T-helper 1 cell treated with Interleukin-12 subunit alpha and Interleukin-12 subunit beta and Interleukin-4 antibody, amounts not matched to agents 30 μg/mL and 1 μg/mL, for 36 hours (primary cell): Measurements from ENCODE around the gene TMEM231.

Experiments
- H3K27ac Mint-ChIP-seq: one replicate; pipeline ENCODE4 v1.8.0; 2021; ENCODE audit warnings: mild to moderate bottlenecking, mixed read lengths
- H3K27me3 Mint-ChIP-seq: one replicate; pipeline ENCODE4 v1.8.0; 2021; ENCODE audit warnings: low read depth, mixed read lengths
- H3K36me3 Mint-ChIP-seq: one replicate; pipeline ENCODE4 v1.8.0; 2021; ENCODE audit warnings: low read depth, mixed read lengths
- H3K4me1 Mint-ChIP-seq: one replicate; pipeline ENCODE4 v1.8.0; 2021; ENCODE audit warnings: low read depth, mixed read lengths
- H3K4me3 Mint-ChIP-seq: one replicate; pipeline ENCODE4 v1.8.0; 2021; ENCODE audit warnings: mild to moderate bottlenecking, moderate library complexity, mixed read lengths
- H3K9me3 Mint-ChIP-seq: one replicate; pipeline ENCODE4 v1.8.0; 2021; ENCODE audit warnings: mixed read lengths

Gene TMEM231

GRCh38 chr16:75576384-75576811 lies 20.3 kb upstream of the TMEM231 start:
- H3K27ac Mint-ChIP-seq: no peak overlapping the region
- H3K36me3 Mint-ChIP-seq: peaks cover 46% of the 10 kb centered on the region
- H3K4me1 Mint-ChIP-seq: peaks cover 11% of the 10 kb centered on the region

GRCh38 chr16:75575958-75576357 lies 19.9 kb upstream of the TMEM231 start:
- Mint-ChIP-seq H3K4me1 (peaks cover 11% of the 10 kb centered on the region), H3K27ac (no peak overlapping the region), H3K4me3 (no peak overlapping the region), H3K9me3 (no peaks in the 10 kb centered on the region), H3K36me3 (peaks cover 48% of the 10 kb centered on the region), H3K27me3 (no peaks in the 10 kb centered on the region)

More at GRCh38 chr16:75576384-75576811, 20.3 kb upstream of the TMEM231 start:
- H3K9me3 Mint-ChIP-seq: no peaks in the 10 kb centered on the region
- no peak overlapping the region for H3K4me3 Mint-ChIP-seq
- H3K27me3 Mint-ChIP-seq: no peaks in the 10 kb centered on the region

GRCh38 chr16:75573955-75574354 lies 17.9 kb upstream of the TMEM231 start:
- H3K4me1 Mint-ChIP-seq: peaks cover 18% of the 10 kb centered on the region
- no peak overlapping the region for H3K4me3 Mint-ChIP-seq
- no peak overlapping the region for H3K27ac Mint-ChIP-seq
- peaks cover 47% of the 10 kb centered on the region for H3K36me3 Mint-ChIP-seq
- H3K27me3 Mint-ChIP-seq: no peaks in the 10 kb centered on the region
- no peaks in the 10 kb centered on the region for H3K9me3 Mint-ChIP-seq

GRCh38 chr16:75572864-75573542 lies 17.0 kb upstream of the TMEM231 start:
- Mint-ChIP-seq H3K9me3 (no peaks in the 10 kb centered on the region), H3K27me3 (no peaks in the 10 kb centered on the region), H3K4me3 (no peak overlapping the region), H3K27ac (no peak overlapping the region), H3K36me3 (peaks cover 42% of the 10 kb centered on the region), H3K4me1 (peaks cover 15% of the 10 kb centered on the region)

- Mint-ChIP-seq H3K27ac (no peak overlapping the region), H3K27me3 (no peaks in the 10 kb centered on the region), H3K36me3 (peaks cover 28% of the 10 kb centered on the region), H3K4me1 (peaks cover 18% of the 10 kb centered on the region), H3K9me3 (no peaks in the 10 kb centered on the region), H3K4me3 (no peak overlapping the region)
Observed at GRCh38 chr16:75570396-75571065, 14.5 kb upstream of the TMEM231 start.

DNA sequence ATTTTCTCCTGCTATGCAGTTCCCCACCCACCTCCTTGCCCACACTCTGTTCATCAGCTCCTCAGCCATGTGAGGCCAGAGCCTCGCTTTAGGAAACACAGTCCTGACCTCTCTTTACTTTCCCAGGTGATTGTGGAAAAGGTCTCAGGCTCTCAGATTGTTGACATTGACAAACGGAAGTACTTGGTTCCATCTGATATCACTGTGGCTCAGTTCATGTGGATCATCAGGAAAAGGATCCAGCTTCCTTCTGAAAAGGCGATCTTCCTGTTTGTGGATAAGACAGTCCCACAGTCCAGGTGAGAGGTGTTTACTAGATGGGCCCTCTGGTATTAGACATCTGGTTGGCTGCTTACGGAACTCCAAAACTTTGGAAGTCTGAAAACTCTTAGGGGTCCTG lies 11.9 kb upstream of the TMEM231 start:
- Mint-ChIP-seq H3K36me3 (peaks cover 20% of the 10 kb centered on the region), H3K4me1 (peaks cover 24% of the 10 kb centered on the region)

GRCh38 chr16:75566758-75567255 lies 10.8 kb upstream of the TMEM231 start:
- peak overlapping the region; percentile 79 for H3K4me3 Mint-ChIP-seq
- H3K36me3 Mint-ChIP-seq: peaks cover 14% of the 10 kb centered on the region
- H3K27me3 Mint-ChIP-seq: peaks cover 14% of the 10 kb centered on the region
- H3K4me1 Mint-ChIP-seq: peaks cover 24% of the 10 kb centered on the region
- no peaks in the 10 kb centered on the region for H3K9me3 Mint-ChIP-seq
- peak overlapping the region; percentile 81 for H3K27ac Mint-ChIP-seq

More for the DNA sequence above, 11.9 kb upstream of the TMEM231 start:
- Mint-ChIP-seq H3K9me3 (no peaks in the 10 kb centered on the region), H3K27ac (no peak overlapping the region), H3K4me3 (peak overlapping the region; percentile 79), H3K27me3 (peaks cover 8% of the 10 kb centered on the region)

DNA sequence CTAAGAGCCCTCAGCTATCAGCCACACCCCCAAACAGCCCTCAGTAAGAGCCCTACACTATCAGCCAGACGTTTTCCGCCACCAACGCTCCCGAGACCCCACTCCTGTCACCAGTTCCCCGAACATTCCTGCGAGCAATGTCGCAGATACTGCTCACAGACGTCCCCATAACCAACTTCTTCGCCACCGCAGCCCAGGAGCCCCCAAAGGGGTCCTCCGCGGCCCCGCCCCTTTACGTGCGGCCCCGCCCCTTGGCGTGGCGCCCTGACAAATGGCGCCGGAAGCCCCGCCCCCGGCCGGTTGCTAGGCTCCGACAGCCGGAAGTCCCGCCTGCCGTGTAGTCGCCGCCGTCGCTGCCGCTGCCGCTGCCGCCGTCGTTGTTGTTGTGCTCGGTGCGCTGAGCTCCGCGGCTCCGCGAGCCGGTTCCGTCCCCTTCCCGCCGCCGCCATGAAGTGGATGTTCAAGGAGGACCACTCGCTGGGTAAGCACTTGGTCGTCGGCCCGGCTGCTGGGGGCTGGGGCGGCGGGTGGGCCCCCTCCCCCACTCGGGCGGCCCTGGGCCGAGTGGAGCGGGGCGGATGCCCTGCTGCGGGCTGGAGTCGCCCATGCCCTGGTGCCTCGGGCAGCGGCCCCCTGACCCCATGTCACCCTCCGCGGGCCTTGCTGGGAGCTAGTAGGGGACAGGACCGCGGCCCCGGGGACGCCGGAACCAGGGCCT lies 10.1 kb upstream of the TMEM231 start, which contains the start of gene GABARAPL2:
TSS of gene GABARAPL2 (plus strand) at position 340 of the 718 bp plus-strand sequence. CDS start at position 448, 108 bp downstream.
- Mint-ChIP-seq H3K9me3 (no peaks in the 10 kb centered on the region), H3K4me3 (peak within 1 kb of the TSS; percentile 85), H3K27ac (peak within 1 kb of the TSS; percentile 86), H3K27me3 (peaks cover 14% of the 10 kb centered on the region), H3K36me3 (peaks cover 10% of the 10 kb centered on the region), H3K4me1 (peaks cover 24% of the 10 kb centered on the region)

- Mint-ChIP-seq H3K27me3 (peaks cover 14% of the 10 kb centered on the region), H3K4me1 (peaks cover 24% of the 10 kb centered on the region), H3K4me3 (peak overlapping the region; percentile 85), H3K36me3 (peaks cover 9% of the 10 kb centered on the region), H3K9me3 (no peaks in the 10 kb centered on the region), H3K27ac (peak overlapping the region; percentile 86)
Observed at GRCh38 chr16:75565640-75566039, 9.6 kb upstream of the TMEM231 start.

DNA sequence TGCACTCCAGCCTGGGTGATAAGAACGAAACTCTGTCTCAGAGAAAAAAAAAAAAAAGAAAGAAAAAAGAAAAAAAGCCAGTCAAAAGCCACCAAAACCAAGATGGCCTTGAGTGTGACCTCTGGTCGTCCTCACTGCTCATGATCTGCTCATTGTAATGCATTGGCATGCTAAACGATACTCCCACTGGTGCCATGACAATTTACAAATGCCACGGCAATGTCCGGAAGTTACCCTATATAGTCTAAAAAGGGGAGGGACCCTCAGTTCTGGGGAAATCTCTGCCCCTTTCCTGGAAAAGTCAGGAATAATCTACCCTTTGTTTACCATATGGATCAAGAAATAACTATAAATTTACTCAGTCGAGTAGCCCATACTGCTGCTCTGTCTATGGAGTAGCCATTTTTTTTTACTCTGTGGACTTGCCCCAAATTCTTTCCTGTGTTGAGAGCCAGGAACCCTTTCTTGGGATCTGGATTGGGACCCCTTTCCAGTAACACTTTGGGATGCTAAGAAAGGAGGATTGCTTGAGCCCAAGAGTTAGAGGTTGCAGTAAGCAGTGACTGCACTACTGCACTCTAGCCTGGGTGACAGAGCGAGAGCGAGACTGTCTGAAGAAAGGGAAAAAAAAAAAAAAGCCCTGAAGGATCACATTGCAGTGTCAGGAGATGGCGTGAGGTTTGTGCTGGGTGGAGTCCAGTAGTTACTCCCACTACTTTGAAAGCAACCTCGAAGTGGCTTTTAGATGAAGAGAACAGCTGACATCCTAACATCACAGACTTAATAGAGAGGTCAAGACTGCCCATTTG lies 3.7 kb upstream of the TMEM231 start:
- Mint-ChIP-seq H3K9me3 (no peaks in the 10 kb centered on the region), H3K27me3 (peaks cover 14% of the 10 kb centered on the region), H3K4me1 (peaks cover 15% of the 10 kb centered on the region), H3K27ac (no peak overlapping the region), H3K36me3 (no peaks in the 10 kb centered on the region), H3K4me3 (no peak overlapping the region)

DNA sequence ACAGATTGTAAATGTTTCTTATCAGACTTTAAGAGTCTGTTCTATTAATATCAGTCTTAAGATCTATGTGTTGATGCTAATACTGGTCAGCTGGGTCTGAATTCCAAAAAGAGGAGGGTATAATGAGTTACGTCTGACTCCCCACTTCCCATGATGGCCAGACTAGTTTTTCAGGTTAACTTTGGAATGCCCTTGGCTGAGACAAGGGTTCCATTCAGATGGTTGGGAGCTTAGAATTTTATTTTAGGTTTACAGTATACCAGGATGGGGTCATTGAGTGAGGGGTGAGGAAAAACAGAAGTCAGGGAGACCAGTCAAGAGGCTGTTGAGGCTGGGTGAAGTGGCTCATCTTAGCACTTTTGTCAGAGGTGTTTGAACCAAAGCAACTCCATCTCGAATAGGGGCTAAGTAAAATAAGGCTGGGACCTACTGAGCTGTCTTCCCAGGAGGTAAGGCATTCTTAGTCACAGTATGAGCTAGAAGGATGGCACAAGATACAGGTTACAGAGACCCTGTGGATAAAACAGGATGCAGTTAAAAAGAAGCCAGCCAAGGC lies 2.9 kb upstream of the TMEM231 start:
- no peaks in the 10 kb centered on the region for H3K9me3 Mint-ChIP-seq
- H3K27ac Mint-ChIP-seq: no peak overlapping the region
- no peak overlapping the region for H3K4me3 Mint-ChIP-seq
- no peaks in the 10 kb centered on the region for H3K36me3 Mint-ChIP-seq
- H3K4me1 Mint-ChIP-seq: peaks cover 13% of the 10 kb centered on the region
- H3K27me3 Mint-ChIP-seq: peaks cover 15% of the 10 kb centered on the region

- no peaks in the 10 kb centered on the region for H3K9me3 Mint-ChIP-seq
- peaks cover 13% of the 10 kb centered on the region for H3K4me1 Mint-ChIP-seq
- peak overlapping the region; percentile 86 for H3K4me3 Mint-ChIP-seq
- H3K36me3 Mint-ChIP-seq: no peaks in the 10 kb centered on the region
- peak overlapping the region; percentile 85 for H3K27ac Mint-ChIP-seq
- H3K27me3 Mint-ChIP-seq: peaks cover 16% of the 10 kb centered on the region
Observed at GRCh38 chr16:75556431-75556950, 439 bp upstream of the TMEM231 start.

- Mint-ChIP-seq H3K4me1 (peaks cover 16% of the 10 kb centered on the region), H3K9me3 (no peaks in the 10 kb centered on the region), H3K27me3 (peaks cover 16% of the 10 kb centered on the region), H3K4me3 (peak overlapping the region; percentile 86), H3K36me3 (no peaks in the 10 kb centered on the region), H3K27ac (peak overlapping the region; percentile 78)
Observed at GRCh38 chr16:75555213-75555706, 792 bp downstream of the TMEM231 start.
